GM21717 (cell line): ENCODE measurements around the gene ANKRD39.

ENCODE experiments used
- ATAC-seq: cut with Tn5 transposase; IDR thresholded peaks from one replicate; pipeline ENCODE4 v1.9.1; 2021; ENCODE audit warnings: mild to moderate bottlenecking, moderate library complexity; ENCODE audit not compliant: unreplicated experiment

Gene ANKRD39

DNA sequence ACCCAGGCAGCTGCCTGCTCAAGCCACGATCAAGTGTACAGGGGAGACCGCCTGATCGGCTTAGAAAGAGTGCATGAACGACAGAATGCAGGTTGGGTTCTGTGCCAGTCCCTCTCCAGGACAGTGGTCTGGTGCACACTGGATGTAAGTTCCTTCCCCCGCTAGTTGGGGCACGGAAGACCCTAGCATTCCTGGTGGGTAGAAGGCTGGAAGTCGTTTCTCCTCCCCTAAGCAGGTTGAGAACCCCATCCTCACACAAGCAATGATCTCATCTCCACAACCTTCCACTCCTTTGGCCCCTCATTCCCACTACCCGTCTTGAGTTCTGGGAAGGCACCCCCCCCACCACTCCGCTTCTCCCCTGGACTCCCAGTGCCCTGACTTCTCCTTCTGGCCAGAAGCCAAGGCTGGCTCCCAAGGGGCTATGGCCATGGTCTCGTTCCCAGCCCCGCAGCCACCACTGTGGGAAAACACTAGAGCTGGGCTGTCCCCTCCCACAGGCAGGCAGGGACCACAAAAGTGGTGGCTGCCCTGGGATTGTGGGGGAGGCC is 1.4 kb upstream of the ANKRD39 start:
- ATAC-seq, result no peak

DNA sequence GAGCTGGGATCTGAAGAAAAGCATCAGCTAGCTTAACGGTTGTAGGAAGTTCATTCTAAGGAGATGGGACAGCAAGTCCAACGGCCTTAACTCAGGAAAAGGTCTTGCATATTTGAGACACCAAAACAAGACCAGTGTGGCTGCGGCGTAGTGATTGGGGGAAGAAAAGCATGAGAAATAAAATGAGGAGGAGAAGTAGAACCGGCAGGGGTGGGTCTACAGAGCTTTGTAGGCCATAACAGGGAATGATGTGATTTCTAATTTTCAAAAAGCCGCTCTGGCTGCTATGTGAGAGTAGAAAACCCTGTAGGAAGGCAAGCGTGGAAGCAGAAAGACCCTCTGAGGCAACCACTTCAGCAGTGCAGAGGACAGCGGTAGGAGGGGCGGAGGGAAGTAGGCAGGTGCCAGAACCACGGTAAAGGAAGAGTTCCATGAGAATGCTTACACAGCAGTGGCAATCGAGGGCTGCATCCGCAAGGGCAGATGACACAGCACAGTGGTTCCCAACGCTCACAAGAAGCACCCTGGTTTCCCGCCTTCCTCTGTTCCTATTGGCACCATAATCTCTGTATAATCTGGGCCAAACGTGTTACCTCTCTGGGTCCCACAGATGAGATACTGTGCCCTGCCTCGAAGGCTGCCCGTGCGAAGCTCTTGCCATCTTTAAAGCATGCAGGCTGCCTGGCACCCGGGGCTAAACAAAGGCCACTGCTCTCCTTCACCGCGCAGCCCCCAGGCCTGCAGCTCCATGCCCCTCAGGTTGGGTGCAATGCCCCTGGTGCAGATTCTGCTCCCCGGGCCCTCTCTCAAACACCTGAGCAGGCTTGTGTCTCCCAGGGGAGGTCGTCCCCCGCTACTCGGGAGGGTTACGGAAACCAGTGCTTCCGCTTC is 795 bp downstream of the ANKRD39 start:
- no peak for ATAC-seq

DNA sequence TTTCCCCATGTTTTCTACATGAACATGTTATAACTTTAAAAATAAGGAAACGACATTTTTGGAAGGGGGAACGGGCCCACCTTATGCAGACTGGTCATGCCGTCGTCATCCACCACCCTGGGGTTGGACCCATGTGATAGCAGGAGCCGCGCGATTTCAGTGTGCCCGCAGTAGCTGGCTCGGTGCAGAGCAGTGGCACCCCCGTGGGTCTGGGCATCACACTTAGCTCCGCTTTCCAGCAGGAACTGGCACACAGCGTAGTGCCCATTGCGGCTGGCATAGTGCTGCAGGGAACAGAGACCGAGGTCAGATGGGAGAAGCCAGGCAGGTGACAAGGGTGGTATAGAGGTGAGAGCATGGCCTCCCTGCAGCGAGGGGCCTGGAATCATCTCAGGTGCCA is 4.5 kb downstream of the ANKRD39 start:
- ATAC-seq, result no peak

DNA sequence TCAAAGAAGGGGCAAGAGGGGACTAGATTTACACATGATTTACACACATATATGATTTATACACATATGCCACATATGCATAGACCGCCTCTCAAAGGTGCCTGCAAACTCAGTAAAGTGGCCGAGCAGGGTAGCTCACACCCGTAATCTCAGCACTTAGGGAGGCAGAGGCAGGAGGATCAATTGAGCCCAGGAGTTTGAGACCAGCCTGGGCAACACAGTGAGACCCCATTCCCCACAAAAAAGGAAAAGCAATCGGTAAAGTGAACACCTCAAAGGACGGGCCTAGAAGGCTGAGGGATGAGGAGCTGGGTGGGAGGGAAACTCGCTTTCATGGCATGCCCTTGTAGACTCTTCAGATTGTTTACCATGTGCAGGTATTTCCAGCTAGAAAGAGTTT is 5.1 kb downstream of the ANKRD39 start:
- no peak for ATAC-seq

DNA sequence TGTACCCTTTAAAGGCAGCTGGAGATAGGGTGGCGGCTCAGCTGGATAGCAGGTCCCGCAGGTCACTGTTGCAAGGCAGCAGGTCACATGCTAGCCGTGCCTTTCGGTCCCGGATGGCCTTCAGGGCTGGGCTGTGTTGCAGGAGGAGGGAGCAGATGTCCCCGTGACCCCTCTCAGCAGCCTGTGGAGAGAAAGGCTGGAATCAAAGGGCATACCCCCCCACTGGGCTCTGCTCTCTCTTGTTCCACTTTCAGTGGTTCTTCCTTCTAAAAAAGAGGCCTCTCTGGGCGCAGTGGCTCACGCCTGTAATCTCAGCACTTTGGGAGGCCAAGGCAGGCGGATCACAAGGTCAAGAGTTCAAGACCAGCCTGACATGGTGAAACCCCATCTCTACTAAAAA is 9.6 kb downstream of the ANKRD39 start:
- ATAC-seq, result no peak

DNA sequence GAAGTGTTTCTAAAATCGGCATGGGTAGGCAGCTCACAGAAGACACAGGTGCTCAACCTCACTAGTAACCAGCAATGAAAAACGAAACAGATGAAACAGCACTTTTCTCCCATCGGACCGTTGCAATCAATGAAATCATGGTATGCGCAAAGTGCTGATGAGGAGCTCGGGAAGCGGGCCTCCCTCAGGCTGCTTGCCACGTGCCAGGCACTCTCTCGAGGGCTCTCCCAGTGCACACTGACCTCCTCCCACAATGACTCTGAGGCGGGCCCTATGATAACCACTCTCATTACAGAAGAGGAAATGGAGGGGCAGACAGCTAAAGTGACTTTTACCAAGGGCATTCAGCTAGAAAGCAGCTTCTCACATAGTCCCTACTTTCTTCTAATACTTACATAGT is 10.2 kb downstream of the ANKRD39 start:
- ATAC-seq, result no peak

DNA sequence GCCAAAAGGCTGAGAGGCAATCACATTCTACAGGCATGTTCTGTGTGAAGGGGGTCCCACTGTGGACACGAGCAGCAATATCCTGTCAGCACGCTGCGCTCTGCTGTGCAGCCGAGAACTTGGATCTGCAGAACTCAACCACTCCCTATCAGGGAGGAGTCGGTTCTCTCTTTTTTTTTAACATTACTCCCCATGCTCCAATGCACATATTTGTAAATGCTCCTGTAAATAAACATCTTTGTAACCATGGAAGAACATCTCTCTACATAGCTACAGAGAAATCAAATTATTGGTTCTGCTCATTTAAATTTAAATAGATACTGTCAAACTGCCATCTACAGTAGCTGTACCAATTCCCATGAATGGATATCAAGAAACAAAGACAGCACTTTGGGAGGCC is 11.0 kb downstream of the ANKRD39 start:
- ATAC-seq, result no peak

DNA sequence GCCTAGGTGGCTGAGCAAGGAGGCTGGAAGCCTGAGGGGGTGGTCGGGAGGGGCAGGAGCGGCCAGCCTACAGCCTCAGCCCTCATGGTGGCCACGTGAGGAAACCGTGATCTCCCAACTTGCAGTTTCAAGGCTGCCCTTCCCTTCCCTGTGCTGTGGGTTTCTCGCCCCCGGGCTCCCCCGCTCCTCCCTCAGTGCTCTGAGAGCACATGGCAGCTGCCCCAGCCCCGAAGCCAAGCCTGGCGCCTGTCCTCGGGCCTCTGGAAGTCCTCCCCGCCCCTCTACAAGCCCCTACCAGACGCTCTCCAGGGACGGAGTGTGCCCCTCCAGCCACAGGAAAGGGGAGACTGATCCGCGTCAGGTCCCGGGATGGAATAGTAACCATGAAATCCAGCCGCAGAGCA is 13.4 kb downstream of the ANKRD39 start:
- ATAC-seq, result no peak

DNA sequence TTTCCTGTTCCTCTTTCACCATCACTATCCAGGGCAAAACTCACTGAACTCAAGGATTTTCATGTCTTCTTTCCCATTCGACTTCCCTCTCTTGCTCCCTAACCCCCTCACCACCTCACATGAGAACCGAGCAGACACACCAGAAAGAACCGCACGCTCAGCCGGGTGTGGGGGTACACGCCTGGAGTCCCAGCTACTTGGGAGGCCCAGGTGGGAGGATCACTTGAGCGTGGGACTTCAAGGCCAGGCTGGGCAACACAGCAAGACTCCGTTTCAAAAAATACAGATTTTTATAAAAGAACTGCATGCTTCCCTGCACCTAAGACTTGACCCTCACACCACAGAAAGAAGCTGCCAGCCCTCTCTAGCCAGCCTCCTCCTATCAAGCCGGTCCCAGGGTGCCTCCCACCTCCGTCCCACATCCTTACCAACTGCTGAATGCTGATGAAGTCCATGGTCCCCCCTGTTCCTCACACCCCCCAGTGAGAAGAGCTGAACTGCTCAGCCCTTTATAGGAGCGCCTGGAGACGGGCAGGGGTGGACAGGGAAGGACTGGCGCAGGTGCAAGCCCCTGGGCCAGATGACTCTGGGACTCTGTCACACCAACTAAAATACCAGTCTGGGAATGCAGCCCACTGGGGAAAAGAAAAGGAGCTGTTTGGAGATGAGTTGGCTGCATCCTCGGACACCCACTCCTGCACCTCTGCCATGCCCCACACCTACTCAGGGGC is 14.1 kb downstream of the ANKRD39 start, which contains the start of gene ANKRD23:
TSS of gene ANKRD23 (minus strand) at position 484 of the 731 bp plus-strand sequence. CDS start at position 455, 29 bp downstream.
- ATAC-seq, result no peak

DNA sequence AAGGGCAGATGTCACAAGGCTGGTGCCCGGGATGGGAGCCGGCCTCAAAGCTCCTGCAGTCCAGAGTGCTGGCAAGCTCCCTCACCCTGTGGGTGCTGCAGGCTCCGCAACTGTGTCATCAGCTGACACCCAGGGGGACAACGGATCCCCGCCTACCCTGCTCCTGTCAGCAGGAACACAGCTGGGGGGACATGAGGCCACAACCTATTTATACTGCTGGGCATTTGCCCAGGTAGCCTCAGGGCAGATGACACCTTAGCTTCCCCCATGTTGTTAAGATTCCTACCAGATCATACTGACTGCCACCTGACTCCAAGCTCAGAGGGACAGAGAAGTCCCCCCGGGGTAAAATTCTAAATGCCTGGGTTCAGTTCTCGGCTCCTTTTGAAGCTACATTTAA is 15.2 kb downstream of the ANKRD39 start:
- no peak for ATAC-seq

DNA sequence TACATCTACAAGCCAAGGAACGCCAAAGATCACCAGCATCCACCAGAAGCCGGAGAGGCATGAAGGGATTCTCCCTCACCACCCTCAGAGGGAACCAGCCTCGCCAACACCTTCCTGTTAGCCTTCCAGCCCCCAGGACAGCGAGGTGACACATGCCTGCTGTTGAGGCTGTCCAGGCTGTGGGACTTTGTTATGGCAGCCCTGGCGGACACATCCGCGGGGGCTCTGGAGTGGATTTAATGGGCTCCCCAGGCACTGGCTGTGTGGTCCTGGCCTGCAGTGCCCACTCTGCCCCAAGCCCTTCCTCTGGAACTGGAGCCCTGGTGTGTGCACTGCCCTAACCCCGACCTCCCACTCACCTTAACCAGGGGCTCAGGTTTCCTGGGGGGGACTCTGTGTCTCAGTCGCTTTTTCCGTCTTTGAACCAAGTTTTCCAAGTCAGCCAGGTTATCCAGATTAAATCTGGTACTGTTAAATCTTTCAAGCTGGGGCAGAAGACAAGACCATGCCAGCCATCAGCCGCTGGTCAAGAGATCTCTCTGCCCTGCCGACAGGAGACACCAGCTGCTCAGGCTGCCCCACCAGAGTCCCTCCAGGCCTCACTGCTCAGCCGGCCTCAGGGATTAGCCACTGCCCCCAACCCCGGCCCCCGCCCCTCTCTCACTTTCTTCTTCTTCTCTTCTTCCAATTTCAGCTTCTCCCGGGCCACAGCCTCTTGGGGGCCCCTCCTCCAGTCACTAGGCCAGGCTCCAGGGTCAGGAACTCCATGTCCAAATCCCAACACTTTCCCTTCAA is 15.9 kb downstream of the ANKRD39 start:
- no peak for ATAC-seq

DNA sequence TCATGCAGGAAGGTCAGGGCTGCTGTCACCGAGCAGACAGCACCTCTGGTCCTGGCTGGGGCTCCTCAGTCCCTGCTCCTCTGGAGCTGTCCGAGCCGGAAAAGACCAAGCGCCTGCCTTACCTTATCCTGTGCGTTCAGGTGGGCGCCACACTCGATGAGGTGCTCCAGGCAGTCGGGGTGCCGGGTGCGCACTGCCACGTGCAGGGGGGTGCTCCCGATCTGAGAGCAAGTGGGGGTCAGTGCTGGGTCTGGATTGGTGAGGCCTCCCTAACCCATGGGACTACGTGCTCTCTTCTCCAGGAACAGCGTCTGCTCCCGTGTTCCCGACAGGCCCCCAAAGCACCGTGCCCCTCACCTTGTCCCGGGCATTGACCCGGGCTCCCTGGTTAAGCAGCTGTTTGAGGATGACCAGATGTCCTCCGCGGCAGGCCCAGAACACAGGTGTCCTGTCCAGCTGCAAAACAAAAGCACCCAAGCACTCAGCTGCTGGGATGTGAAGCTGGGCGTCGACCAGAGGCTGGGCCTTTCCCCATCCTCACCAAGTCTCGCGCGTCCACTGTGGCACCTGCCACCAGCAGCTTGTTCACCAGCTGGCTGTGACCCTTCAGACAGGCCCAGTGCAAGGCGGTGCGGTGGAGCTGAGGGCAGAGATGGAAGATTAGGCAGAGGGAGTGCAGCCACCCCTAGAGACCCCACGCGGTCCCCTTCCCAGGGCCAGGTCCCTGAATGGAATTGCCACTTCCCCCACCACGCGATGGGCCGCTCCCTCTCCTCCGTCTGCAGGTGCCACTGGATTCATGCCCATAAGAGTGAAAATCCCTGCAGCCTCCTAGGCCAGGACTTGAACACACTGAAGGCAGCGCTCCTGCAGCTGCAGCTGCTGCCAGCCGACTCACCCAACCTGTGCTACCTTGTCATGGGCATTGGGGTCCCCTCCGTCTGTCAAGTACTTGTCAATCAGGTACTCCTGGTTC is 17.7 kb downstream of the ANKRD39 start:
- ATAC-seq, result no peak

DNA sequence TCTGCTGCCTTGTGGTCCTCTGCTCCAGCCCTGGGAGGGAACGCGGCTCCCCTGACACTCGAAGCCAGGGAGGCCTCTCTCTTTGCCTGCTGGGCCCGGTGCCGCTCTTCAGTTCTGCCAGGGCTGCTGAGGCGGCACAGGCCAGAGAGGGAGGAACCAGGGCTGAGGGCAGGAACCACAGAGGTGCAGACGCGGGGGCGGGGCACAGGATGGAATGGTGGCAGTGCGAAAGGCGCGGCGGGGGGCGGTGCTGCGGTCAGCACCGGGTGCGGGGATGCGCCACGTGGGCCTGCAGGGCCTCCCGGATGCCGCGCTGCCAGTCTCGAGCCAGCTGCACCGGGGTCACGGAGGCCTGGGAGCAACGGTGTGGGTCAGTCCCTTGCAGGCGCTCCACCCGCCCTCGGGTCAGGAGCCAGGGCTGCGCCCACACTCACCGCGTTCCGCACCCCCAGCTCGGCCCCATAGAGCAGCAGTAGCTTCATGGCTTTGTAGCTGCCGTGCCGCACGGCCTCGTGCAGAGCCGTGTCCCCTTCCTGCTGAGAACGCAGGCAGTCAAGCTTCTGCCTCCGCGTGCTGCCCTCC is 18.4 kb downstream of the ANKRD39 start:
- ATAC-seq, result no peak

DNA sequence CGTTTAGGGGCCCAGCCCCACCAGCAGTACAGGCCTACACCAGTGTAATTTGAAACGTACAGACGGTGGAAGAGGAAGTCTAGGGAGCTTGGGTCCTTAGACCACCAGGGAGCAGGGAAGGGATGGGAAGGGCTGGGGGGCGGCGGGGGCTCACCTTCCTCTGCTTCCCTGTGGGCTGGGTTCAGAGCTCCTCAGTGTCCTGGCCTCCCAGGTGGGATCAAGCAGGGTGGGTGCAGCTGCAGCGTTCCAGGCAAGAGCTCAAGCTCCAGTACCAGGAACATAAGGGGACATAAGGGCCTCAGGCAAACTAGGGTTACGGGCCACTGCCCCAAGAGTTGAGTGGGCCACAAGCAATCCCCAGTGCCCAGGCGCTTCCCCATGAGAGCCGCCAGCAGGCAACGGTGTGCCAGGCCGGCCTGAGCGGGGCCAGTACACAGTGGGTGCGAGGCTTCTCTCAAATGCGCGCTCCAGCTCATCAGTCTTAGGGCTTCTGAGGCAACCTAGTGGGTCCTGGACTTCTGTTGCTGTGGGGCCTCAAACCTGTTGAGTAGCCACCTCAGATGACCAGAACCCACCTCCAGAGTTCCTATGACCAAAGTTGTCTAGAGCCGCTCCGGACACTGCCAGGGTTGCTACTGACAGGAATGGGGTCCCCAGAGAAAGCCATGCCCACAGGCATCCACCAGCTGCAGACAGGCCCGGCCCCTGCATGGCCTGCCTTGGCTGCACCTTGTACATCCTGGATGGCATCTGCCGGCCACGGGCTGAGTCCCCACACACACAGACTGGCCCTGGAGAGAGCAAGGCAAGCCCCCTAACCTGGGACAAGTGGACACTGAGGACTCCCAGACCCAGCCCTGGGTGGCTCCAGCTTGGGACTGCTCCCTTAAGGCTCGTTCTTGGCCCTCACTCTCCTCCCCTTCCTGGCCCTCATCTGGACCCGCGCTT is 19.2 kb downstream of the ANKRD39 start:
- ATAC-seq, result no peak

DNA sequence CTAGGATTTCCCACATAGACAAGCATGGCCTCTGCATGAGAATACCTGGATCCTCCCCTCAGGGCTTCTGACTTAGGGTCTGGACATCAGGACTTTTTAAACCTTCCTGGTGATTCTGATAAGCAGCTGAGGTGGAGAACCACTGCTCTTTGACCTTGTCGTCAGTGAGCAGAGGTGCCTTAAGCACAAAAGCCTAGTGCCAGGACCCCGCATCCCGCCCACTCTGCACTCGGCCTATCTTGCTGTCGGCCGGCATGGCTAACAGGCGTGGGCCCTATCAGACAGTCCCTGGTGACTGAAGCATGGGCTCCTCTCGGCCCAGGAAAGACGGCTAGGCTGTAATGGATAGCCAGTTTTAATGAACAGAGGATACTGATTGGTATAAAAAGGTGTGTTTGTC is 20.2 kb downstream of the ANKRD39 start:
- ATAC-seq, result no peak

DNA sequence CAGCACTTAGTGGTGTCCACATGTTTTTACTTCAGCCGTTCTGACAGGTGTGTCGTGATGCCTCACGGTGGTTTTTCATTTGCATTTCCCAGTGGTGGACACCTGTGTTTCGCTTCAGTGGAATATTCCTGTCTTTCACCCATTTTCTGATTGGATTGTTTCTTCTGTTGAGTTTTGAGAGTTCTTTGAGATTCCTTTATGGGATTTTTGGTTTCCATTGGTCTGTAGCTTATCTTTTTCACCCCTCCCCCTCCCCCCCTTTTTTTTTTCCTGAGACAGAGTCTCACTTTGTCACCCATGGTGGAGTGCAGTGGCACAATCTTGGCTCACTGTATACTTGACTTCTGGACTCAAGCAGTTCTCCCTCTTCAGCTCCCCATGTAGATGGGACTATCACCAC is 22.0 kb downstream of the ANKRD39 start:
- ATAC-seq, result no peak

DNA sequence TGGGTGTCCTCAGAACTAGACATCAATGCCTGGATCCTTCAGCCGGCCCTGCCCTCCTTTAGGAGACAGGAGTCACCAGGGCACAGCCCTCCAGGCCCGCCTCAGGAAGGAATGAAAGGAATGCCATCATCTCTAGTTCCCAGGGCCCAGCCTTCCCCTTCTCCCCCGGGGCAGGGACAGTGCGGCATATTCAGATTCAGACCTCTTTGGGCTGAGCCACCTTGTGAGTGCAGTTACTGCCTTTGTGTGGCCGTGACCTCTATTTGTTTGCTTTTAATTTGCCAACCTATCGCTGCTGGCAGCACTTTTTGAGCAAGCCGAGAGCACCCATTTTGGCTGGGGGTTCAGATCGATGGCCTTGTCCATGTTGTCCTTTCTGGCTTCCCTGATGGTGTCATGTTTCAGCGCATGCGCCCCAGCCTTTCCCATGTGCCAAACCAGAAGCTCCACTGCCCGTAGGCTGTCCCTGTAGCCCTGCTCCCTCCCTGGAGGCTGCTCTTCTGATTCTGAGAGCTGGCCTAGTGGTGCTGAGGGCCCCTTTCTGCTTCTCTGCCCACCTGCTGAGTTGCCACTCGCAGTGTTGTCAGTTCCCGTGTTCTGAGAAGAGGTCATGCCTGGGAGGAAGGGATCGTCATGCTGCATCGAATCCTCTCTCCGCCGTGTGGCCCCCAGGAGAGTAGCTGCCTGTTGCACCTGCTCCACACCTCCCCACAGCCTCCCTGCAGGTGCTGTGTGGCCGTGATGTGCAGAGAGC is 24.9 kb downstream of the ANKRD39 start:
- ATAC-seq, result no peak

DNA sequence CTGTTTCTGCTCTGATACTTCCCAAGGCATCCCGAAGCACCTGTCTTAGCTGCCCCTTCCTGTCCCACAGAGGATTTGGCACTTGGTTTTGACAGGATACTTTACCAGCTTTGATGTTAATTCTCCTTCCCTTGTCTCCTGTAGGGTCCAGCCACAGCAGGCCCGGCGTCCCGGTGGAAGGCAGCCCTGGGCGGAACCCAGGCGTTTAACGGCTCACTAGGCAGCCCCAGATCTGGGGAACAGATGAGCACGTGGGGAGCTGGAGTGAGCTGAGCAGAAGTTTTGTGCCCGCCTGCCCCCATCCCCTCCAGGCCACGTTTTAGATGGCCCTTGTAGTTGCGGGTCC is 25.4 kb downstream of the ANKRD39 start:
- ATAC-seq, result no peak
